ENCODE data around the gene URB2.
A peak's percentile ranks its signal among the peaks of the same experiment; 100 is the strongest.

The URB2 gene

GRCh38 chr1:229645324-229645993 is 19.4 kb downstream of the URB2 start:
- DNase-seq (ENCODE audit: low read depth) = no peak

DNA sequence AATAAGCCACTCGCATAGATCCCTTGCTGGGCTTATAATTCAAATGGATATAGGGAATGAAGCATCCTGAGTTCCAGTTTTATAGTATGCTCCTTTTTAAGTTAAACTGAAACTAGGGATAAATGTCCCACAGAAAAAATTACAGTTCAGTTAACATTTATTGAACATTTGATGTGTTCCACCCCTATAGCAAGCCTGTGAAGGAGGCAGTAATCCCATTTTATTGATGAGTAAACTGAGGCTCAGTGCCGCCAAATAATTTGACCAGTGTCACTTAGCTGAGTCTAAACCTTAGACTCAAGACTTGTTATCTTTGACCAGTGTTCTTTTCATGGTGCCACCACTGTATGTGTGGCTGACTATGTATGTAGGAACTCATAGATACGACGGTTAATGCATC is 22.4 kb downstream of the URB2 start:
- no peak for DNase-seq (ENCODE audit: low read depth)

DNA sequence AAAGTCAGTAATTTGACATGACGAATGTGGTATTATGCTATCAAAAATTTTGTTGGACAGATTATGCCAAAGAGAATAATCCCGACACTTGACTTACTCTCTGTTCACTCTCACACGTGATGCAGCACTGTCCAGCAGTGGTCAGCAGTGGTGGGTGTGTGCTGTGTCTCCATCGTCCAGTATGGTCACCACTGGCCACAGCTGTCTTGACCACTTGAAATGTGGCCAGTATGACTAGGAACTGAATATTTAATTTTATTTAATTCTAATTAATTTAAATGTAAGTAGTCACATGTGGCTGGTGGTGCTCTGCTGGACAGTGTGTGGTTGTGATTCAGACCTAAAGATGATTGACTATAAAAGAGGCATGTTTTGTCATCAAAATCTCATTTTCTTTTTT is 24.0 kb downstream of the URB2 start:
- DNase-seq (ENCODE audit: low read depth) = no peak

GRCh38 chr1:229651546-229651945 is 25.5 kb downstream of the URB2 start:
- DNase-seq (ENCODE audit: low read depth) = no peak

- DNase-seq (ENCODE audit: low read depth) = no peak
Observed at GRCh38 chr1:229653420-229653819, 27.4 kb downstream of the URB2 start.

DNA sequence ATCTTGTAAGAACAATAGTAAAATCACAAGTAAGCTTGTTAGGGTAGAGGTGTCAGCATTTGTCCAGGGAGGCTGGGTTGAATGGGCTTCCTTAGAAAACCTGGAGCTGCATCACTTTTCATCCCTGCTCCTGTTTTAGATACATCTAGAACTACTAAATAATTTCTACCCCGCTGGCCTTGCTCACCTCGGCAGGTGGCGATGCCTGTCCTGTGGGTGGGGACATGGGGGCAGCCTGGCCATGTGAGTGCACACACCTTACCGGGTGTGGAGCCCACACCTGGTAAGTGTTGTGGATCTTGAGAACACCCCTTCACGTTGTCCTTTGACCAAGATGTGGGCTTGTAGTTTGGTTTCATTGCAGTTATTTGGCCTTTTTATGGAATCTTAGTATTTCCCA is 29.7 kb downstream of the URB2 start:
- DNase-seq (ENCODE audit: low read depth) = no peak

GRCh38 chr1:229657993-229658755 is 32.1 kb downstream of the URB2 start:
- no peak for DNase-seq (ENCODE audit: low read depth)

DNA sequence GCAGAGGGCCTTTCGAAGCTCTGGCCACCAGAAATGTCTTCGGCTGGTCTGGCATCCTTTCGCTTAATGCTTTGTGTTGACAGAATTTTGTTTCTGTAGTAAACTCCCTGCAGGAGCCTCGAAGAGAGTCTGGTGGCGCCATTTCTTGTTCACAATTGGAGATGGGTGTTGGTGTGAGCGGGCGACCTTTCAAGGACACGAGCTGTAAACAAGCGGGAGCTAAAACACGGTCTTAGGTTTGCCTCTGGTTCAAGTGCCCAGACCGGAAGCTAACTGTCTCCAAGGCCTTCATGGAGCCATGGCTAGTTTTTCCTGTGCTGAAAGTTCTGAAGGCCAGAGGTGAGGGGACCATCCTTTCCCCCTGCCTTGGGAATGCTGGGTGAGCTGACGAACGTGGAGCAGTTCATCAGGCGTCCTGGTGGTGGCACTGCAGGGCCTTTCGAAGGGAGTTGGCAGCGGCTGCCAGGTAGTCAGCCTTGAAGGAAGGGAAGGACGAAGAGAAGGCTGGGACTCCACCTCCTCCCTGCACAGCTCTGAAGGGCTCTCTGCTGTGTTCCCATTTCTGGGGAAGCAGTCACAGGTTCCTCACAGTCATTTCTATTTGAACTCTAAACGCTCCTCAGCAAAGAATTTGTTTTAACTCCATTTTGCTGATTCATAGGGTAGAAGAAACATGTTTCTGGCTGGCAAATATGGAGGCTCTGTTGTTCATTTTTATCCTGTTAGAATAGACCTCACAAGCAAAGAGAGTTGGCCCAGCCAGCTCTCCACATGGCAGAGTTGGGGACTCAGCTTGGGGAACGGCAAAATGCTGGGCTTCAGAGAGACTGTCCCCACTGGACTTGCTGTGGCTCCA is 35.2 kb downstream of the URB2 start:
- peak; percentile 38 for DNase-seq (ENCODE audit: low read depth)

DNA sequence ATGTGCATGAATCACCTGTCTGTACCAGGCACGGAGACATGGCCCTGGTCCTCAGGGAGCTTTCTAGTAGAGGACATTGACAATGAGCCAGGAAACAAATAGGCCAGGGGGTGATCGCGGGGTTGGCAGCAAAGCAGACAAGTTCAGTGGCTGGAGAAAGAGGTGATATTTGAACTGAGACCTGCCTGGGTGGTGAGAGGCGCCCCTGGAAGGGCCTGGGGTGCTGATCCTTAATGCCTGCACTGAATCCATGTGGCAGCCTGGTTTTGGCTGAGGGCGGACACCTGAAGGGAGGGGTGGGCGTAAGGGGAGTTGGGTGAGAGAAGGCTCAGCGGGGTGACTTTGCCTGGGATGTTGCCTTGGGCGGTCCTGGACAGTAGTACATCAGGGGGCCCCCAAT is 35.9 kb downstream of the URB2 start:
- no peak for DNase-seq (ENCODE audit: low read depth)

- DNase-seq (ENCODE audit: low read depth) = peak; percentile 75
Observed at GRCh38 chr1:229664133-229664689, 38.2 kb downstream of the URB2 start.

DNA sequence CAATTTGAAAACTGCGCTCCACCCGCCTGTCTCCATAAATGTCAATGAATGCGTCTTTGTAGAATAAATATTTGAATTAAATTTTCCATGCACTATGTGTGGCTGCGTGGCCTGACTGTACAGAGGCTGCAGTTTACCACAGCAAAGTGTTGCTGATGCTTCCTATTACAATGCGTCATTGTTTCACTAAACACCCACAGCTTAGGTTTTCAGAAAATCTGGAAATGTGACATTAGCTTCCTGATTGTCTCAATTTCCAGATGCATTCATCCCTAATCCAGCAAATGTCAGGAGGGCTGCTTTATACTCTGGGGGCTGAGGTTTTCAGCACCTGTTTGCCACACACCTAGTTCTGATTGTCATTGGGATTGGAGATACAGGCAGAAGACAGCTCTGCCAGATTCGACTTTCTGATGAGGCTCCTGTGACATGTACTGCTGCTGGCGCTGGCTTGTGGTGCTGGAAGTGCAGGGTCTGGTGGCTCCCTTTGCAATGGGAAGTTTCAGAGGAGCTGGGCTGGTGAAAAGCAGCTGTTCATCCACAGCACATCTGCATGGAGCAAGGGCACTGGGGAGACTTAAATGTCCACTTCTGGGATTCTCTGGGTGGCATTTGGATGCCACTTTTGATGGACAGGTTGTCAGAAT is 40.0 kb downstream of the URB2 start:
- DNase-seq (ENCODE audit: low read depth) = no peak

- DNase-seq (ENCODE audit: low read depth) = no peak
Observed at GRCh38 chr1:229666585-229666984, 40.5 kb downstream of the URB2 start.

DNA sequence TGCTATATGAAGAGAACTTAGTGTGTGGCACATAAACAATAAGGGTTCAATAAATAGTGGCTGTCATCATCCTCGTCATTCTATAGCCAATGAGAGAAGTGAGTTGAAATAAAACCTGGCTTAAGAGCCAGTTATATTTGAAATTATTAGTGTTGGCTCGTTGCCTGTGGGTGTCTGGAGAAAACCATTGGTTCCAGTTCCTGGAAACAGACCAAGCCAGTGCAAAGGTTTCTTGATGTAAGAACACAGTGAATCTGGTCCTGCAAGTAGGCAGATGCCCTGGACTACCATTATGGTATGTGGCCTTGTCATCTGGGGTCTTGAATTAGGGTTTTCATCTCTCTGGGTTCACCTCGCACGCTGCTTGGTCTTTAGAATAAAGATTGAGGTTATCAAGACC is 43.3 kb downstream of the URB2 start:
- no peak for DNase-seq (ENCODE audit: low read depth)

DNA sequence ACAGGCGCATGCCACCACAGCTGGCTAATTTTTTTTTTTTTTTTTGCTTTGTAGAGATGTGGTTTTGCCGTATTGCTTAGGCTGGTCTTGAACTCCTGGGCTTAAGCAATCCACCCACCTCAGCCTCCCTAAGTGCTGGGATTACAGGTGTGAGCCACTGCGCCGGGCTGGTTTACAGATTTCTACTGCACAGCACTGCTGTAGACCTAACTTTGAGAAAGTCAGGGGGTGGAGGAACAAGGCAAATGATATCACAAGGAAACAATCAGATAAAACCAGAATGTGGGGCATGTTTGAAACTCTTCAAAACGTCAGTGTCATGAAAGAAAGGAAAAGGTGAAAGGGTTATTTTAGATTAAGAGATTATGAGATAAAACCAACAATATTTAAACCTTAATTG is 45.3 kb downstream of the URB2 start:
- no peak for DNase-seq (ENCODE audit: low read depth)

DNA sequence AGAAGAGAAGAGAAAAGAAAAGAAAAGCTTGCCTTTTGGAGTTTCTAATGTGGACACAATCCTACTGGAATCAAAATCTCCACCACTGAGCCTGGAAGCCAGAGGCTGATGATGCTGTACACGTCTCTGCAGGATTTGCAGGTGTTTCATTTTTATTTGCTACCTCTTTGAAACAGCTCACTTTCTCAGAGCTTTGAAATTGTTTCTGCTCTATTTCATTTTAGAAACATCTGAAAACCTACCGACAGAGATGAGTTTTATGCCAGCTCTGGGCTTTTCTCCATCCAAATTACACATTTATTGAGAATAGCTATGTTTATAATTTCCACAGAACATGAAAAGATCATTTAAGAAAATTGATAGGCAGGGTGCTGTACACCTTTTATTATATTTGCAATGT is 46.2 kb downstream of the URB2 start:
- DNase-seq (ENCODE audit: low read depth) = no peak

- no peak for DNase-seq (ENCODE audit: low read depth)
Observed at GRCh38 chr1:229674042-229674441, 48.0 kb downstream of the URB2 start.

GRCh38 chr1:229675396-229675795 is 49.3 kb downstream of the URB2 start:
- DNase-seq (ENCODE audit: low read depth) = no peak

GRCh38 chr1:229685149-229685548 is 59.1 kb downstream of the URB2 start:
- DNase-seq (ENCODE audit: low read depth) = no peak

- no peak for DNase-seq (ENCODE audit: low read depth)
Observed at GRCh38 chr1:229689273-229689672, 63.2 kb downstream of the URB2 start.

DNA sequence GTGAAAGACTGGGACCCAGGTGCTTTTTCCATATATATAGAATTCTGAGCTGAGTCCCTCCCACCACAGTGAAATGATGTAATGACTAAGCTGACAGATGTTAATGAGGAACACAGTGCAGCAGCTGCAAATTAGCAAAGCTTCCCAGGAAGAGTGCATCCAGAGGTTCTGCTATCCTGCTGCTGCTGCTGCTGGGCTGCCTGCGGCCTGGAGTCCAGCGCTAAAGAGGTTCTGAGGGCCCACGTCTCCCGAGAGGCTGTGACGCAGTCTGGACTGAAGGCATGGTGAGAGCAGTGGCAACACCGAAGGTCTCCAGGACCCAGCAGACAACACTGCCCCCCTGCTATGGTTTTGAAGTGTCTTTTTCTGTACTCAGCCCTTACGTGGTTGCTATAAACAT is 63.9 kb downstream of the URB2 start:
- no peak for DNase-seq (ENCODE audit: low read depth)

DNA sequence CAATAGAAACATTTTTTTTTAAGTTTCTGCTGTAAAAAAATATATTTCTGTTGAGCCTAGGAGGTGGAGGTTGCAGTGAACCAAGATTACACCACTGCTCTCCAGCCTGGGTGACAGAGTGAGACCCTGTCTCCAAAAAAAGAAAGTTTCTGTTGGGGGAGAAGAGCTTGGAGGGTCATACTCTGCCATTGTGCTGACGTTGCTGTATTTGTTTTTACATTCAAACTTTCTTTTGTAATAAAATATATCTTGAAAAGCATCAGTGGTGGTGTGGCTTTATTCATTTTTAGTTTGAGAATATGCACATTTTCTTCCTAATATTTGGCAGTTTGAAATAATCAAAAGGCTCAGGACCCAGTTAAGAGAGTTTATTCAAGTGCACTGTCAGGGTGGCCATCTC is 64.6 kb downstream of the URB2 start:
- DNase-seq (ENCODE audit: low read depth) = no peak

DNA sequence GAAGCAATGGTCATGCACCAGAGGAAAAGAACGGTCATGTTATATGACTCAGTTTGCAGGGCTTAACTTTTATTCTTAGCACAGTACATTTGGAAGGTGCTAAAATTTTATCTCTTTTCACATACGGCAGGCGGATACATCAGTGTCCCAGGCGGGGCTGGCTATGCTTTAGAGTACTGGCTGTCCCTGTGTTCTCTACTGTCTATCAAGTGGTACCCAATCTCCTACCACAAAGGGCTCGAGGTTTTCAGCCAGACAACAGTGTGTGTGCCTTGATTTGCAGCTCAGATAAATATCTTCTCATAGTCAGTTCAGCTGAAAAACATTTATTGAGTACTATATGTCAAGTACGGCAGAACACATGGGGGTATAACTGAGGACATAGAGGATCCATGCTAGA is 65.3 kb downstream of the URB2 start:
- no peak for DNase-seq (ENCODE audit: low read depth)
